ENCODE data around the gene GSN. TPM values are rescaled to one million over a fixed set of nuclear protein-coding genes. Genes with fewer than 3 reads are reported as not detected.
A peak's percentile ranks its signal among the peaks of the same experiment; 100 is the strongest.

The GSN gene
- total RNA-seq, 1 donor from 2014 or later, result 342 TPM

GRCh38 chr9:121300283-121301119 lies 32.5 kb downstream of the GSN start:
- Histone ChIP-seq H3K36me3 (ENCODE audit: control insufficient read depth in 3 of 3, insufficient read depth in 3 of 3, low read length in 3 of 3) (peaks cover 35 to 38% (median 36%) of the 10 kb centered on the region in 3 donors), H3K9me3 (ENCODE audit: control insufficient read depth in 3 of 3, low read length in 3 of 3) (no peaks in the 10 kb centered on the region), H3K27me3 (ENCODE audit: control insufficient read depth in 3 of 3, insufficient read depth in 3 of 3, low read length in 3 of 3) (no peaks in the 10 kb centered on the region), H3K27ac (ENCODE audit: low read depth, low read length) (peak overlapping the region; percentile 57), H3K4me1 (ENCODE audit: control insufficient read depth in 3 of 3, insufficient read depth in 3 of 3, low read length in 3 of 3) (peaks cover 80 to 89% (median 86%) of the 10 kb centered on the region in 3 donors), H3K9ac (ENCODE audit: low read depth in 1 of 3, low read length in 3 of 3) (peak overlapping the region; percentile 68 to 85 (median 79)), H3K4me3 (ENCODE audit: low read length in 3 of 3) (peak overlapping the region; percentile 66 to 90 (median 77))

DNA sequence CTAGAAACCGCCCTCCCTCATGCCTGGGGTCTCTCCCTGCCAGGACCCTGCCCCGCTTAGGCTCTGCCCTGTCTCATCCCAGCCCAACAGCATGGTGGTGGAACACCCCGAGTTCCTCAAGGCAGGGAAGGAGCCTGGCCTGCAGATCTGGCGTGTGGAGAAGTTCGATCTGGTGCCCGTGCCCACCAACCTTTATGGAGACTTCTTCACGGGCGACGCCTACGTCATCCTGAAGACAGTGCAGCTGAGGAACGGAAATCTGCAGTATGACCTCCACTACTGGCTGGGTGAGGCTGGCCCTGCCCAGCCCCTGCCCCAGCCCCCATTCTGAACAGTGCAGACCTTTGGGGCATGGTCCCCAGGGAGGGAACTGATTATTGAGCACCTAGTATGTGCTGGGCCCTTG lies 33.9 kb downstream of the GSN start:
- Histone ChIP-seq H3K36me3 (ENCODE audit: control insufficient read depth in 3 of 3, insufficient read depth in 3 of 3, low read length in 3 of 3) (peaks cover 41 to 44% (median 41%) of the 10 kb centered on the region in 3 donors), H3K9ac (ENCODE audit: low read depth in 1 of 3, low read length in 3 of 3) (peak overlapping the region in 2 of 3 donors; percentile 8 to 64), H3K4me1 (ENCODE audit: control insufficient read depth in 3 of 3, insufficient read depth in 3 of 3, low read length in 3 of 3) (peaks cover 68 to 83% (median 75%) of the 10 kb centered on the region in 3 donors), H3K4me3 (ENCODE audit: low read length in 3 of 3) (peak overlapping the region; percentile 1 to 90 (median 65)), H3K9me3 (ENCODE audit: control insufficient read depth in 3 of 3, low read length in 3 of 3) (no peaks in the 10 kb centered on the region), H3K27me3 (ENCODE audit: control insufficient read depth in 3 of 3, insufficient read depth in 3 of 3, low read length in 3 of 3) (no peaks in the 10 kb centered on the region), H3K27ac (ENCODE audit: low read depth, low read length) (no peak overlapping the region)

DNA sequence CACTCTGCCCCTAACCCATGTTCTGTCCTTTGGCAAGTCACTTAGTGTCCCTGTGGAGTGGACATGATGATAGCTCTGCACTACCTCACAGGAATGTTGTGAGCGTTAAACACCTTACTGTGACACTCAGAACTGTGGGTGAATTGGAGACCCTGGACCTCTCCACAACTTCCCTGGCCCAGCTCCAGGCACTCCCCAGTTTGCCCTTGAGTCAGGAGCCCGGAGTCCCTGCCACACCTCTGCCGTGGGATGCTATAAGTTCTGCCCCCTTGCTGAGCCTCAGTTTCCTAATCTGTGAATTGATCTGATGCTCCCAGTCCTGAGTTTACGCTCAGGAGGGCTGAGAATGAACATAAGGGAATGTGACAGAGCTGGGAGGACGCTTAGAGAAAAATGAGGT lies 34.4 kb downstream of the GSN start:
- Histone ChIP-seq H3K36me3 (ENCODE audit: control insufficient read depth in 3 of 3, insufficient read depth in 3 of 3, low read length in 3 of 3) (peaks cover 41 to 46% (median 43%) of the 10 kb centered on the region in 3 donors), H3K9me3 (ENCODE audit: control insufficient read depth in 3 of 3, low read length in 3 of 3) (no peaks in the 10 kb centered on the region), H3K9ac (ENCODE audit: low read depth in 1 of 3, low read length in 3 of 3) (peak overlapping the region in 2 of 3 donors; percentile 35 to 64), H3K4me1 (ENCODE audit: control insufficient read depth in 3 of 3, insufficient read depth in 3 of 3, low read length in 3 of 3) (peaks cover 68 to 80% (median 75%) of the 10 kb centered on the region in 3 donors), H3K27ac (ENCODE audit: low read depth, low read length) (no peak overlapping the region), H3K27me3 (ENCODE audit: control insufficient read depth in 3 of 3, insufficient read depth in 3 of 3, low read length in 3 of 3) (no peaks in the 10 kb centered on the region), H3K4me3 (ENCODE audit: low read length in 3 of 3) (peak overlapping the region; percentile 1 to 90 (median 65))

DNA sequence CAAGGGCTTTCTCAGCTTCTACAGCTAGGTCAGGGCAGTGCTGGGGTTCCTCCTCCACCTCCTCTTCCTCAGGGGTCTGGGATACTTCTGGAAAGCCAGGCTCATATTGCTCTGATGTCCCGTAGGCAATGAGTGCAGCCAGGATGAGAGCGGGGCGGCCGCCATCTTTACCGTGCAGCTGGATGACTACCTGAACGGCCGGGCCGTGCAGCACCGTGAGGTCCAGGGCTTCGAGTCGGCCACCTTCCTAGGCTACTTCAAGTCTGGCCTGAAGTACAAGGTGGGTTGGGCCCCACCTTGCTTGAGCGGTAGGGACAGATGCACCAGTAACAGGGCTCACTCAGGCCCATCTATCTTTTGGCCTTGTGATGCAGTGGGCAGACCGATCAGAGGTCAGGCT lies 34.8 kb downstream of the GSN start:
- no peak overlapping the region for H3K27ac ChIP-seq (ENCODE audit: low read depth, low read length)
- H3K36me3 ChIP-seq (ENCODE audit: control insufficient read depth in 3 of 3, insufficient read depth in 3 of 3, low read length in 3 of 3), result peaks cover 45 to 51% (median 48%) of the 10 kb centered on the region in 3 donors
- no peaks in the 10 kb centered on the region for H3K9me3 ChIP-seq (ENCODE audit: control insufficient read depth in 3 of 3, low read length in 3 of 3)
- peak overlapping the region in 1 of 3 donors; percentile 68 for H3K9ac ChIP-seq (ENCODE audit: low read depth in 1 of 3, low read length in 3 of 3)
- H3K4me1 ChIP-seq (ENCODE audit: control insufficient read depth in 3 of 3, insufficient read depth in 3 of 3, low read length in 3 of 3), result peaks cover 72 to 78% (median 74%) of the 10 kb centered on the region in 3 donors
- H3K4me3 ChIP-seq (ENCODE audit: low read length in 3 of 3), result peak overlapping the region; percentile 1 to 41 (median 19)
- no peaks in the 10 kb centered on the region for H3K27me3 ChIP-seq (ENCODE audit: control insufficient read depth in 3 of 3, insufficient read depth in 3 of 3, low read length in 3 of 3)

- H3K4me3 ChIP-seq (ENCODE audit: low read length in 3 of 3), result peak overlapping the region in 2 of 3 donors; percentile 49 to 55
- H3K27ac ChIP-seq (ENCODE audit: low read depth, low read length), result no peak overlapping the region
- H3K27me3 ChIP-seq (ENCODE audit: control insufficient read depth in 3 of 3, insufficient read depth in 3 of 3, low read length in 3 of 3), result no peaks in the 10 kb centered on the region
- no peaks in the 10 kb centered on the region for H3K9me3 ChIP-seq (ENCODE audit: control insufficient read depth in 3 of 3, low read length in 3 of 3)
- H3K4me1 ChIP-seq (ENCODE audit: control insufficient read depth in 3 of 3, insufficient read depth in 3 of 3, low read length in 3 of 3), result peaks cover 64 to 73% (median 64%) of the 10 kb centered on the region in 3 donors
- peaks cover 54 to 60% (median 55%) of the 10 kb centered on the region in 3 donors for H3K36me3 ChIP-seq (ENCODE audit: control insufficient read depth in 3 of 3, insufficient read depth in 3 of 3, low read length in 3 of 3)
- H3K9ac ChIP-seq (ENCODE audit: low read depth in 1 of 3, low read length in 3 of 3), result peak overlapping the region in 1 of 3 donors; percentile 68
Measured at GRCh38 chr9:121303456-121304451, 35.8 kb downstream of the GSN start.

DNA sequence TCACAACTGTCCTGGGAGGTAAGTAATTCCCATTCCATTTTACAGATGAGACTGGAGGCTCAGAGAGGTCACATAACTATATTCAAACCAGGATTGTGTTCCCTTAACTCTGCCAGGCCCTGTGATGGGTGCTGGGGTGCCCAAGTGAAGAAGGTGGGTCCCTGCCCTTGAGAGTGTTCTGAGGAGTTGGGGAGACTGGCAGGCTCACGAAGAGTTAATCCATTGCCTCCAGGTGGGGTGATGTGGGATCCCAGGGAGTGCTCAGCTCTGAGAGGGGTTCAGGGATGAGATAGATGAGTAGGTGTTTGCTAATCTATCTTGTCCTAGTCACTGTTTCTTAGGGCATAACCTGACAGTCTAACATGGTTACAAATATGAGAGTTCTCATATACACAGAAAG lies 36.7 kb downstream of the GSN start:
- Histone ChIP-seq H3K9me3 (ENCODE audit: control insufficient read depth in 3 of 3, low read length in 3 of 3) (no peaks in the 10 kb centered on the region), H3K4me3 (ENCODE audit: low read length in 3 of 3) (peak overlapping the region in 1 of 3 donors; percentile 49), H3K4me1 (ENCODE audit: control insufficient read depth in 3 of 3, insufficient read depth in 3 of 3, low read length in 3 of 3) (peaks cover 57 to 71% (median 58%) of the 10 kb centered on the region in 3 donors), H3K36me3 (ENCODE audit: control insufficient read depth in 3 of 3, insufficient read depth in 3 of 3, low read length in 3 of 3) (peaks cover 57 to 67% (median 58%) of the 10 kb centered on the region in 3 donors), H3K27ac (ENCODE audit: low read depth, low read length) (no peak overlapping the region), H3K9ac (ENCODE audit: low read depth in 1 of 3, low read length in 3 of 3) (peak overlapping the region in 1 of 3 donors; percentile 34), H3K27me3 (ENCODE audit: control insufficient read depth in 3 of 3, insufficient read depth in 3 of 3, low read length in 3 of 3) (no peaks in the 10 kb centered on the region)

DNA sequence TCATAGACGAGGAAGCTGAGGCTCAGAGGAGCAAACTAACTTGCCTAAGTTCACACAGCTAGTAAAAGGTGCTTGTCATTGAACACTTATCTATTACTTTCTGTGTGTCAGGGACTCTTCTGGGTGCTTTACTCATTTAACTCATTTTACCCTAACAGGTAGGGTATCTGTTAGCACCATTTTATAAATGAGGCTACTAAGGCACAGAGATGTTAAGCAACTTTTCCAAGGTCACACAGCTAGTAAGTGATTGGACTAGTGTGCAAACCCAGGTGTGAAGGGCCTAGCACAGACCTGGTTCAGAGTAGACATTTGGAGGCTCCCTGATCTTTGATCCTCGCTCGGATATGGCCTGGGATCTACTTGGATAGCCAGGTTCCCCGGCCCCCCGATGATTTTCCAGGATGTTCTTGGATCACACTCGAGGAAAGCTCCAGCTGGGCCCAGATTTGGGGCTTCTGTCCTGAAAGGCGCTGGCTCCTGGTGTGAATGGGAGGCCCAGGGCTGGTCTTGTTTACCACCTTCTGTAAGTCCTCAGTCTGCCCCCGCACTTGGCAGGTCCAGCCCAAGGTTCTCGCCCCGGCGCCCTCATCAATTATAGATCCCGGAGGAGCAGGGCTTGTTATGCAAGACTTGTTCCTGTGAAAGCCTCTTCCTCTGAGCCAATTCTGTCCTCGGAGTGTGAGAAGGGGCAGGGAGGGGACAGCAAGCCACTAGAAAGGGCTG lies 37.5 kb downstream of the GSN start:
- Histone ChIP-seq H3K9ac (ENCODE audit: low read depth in 1 of 3, low read length in 3 of 3) (peak overlapping the region in 1 of 3 donors; percentile 35), H3K36me3 (ENCODE audit: control insufficient read depth in 3 of 3, insufficient read depth in 3 of 3, low read length in 3 of 3) (peaks cover 58 to 74% (median 62%) of the 10 kb centered on the region in 3 donors), H3K4me1 (ENCODE audit: control insufficient read depth in 3 of 3, insufficient read depth in 3 of 3, low read length in 3 of 3) (peaks cover 52 to 65% (median 53%) of the 10 kb centered on the region in 3 donors), H3K27me3 (ENCODE audit: control insufficient read depth in 3 of 3, insufficient read depth in 3 of 3, low read length in 3 of 3) (no peaks in the 10 kb centered on the region), H3K27ac (ENCODE audit: low read depth, low read length) (peak overlapping the region; percentile 12), H3K9me3 (ENCODE audit: control insufficient read depth in 3 of 3, low read length in 3 of 3) (no peaks in the 10 kb centered on the region), H3K4me3 (ENCODE audit: low read length in 3 of 3) (peak overlapping the region in 1 of 3 donors; percentile 49)

DNA sequence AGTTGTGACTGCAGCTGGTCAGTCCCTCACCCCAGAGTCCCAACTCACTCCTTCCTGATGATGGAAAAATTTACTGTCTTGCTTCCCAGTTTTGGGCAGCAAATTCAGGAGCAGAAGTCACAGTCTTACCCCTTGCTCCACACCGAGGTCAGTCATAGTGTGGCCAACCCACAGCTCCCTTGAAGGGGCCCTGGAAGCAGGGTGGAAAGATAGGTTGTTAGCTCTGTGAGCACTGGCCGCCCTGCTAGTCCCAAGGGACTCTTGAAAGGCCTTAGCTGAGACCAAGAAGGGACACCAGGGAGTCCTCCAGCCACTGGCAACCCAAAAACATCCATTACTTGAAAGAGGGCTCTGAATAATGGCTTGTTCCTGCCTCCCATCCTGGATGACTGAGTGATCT lies 40.0 kb downstream of the GSN start:
- H3K4me1 ChIP-seq (ENCODE audit: control insufficient read depth in 3 of 3, insufficient read depth in 3 of 3, low read length in 3 of 3), result peaks cover 29 to 44% (median 30%) of the 10 kb centered on the region in 3 donors
- H3K9me3 ChIP-seq (ENCODE audit: control insufficient read depth in 3 of 3, low read length in 3 of 3), result no peaks in the 10 kb centered on the region

GRCh38 chr9:121308765-121309164 lies 40.8 kb downstream of the GSN start:
- H3K9ac ChIP-seq (ENCODE audit: low read depth in 1 of 3, low read length in 3 of 3), result no peak overlapping the region
- H3K27ac ChIP-seq (ENCODE audit: low read depth, low read length), result no peak overlapping the region
- H3K36me3 ChIP-seq (ENCODE audit: control insufficient read depth in 3 of 3, insufficient read depth in 3 of 3, low read length in 3 of 3), result peaks cover 69 to 85% (median 74%) of the 10 kb centered on the region in 3 donors
- H3K4me1 ChIP-seq (ENCODE audit: control insufficient read depth in 3 of 3, insufficient read depth in 3 of 3, low read length in 3 of 3), result peaks cover 23 to 36% (median 24%) of the 10 kb centered on the region in 3 donors
- H3K27me3 ChIP-seq (ENCODE audit: control insufficient read depth in 3 of 3, insufficient read depth in 3 of 3, low read length in 3 of 3), result no peaks in the 10 kb centered on the region
- no peaks in the 10 kb centered on the region for H3K9me3 ChIP-seq (ENCODE audit: control insufficient read depth in 3 of 3, low read length in 3 of 3)
- no peak overlapping the region for H3K4me3 ChIP-seq (ENCODE audit: low read length in 3 of 3)

More for the DNA sequence above, 40.0 kb downstream of the GSN start:
- Histone ChIP-seq H3K4me3 (ENCODE audit: low read length in 3 of 3) (no peak overlapping the region), H3K27me3 (ENCODE audit: control insufficient read depth in 3 of 3, insufficient read depth in 3 of 3, low read length in 3 of 3) (no peaks in the 10 kb centered on the region), H3K9ac (ENCODE audit: low read depth in 1 of 3, low read length in 3 of 3) (no peak overlapping the region), H3K36me3 (ENCODE audit: control insufficient read depth in 3 of 3, insufficient read depth in 3 of 3, low read length in 3 of 3) (peaks cover 68 to 85% (median 74%) of the 10 kb centered on the region in 3 donors), H3K27ac (ENCODE audit: low read depth, low read length) (no peak overlapping the region)

Data from skeletal muscle tissue (tissue), 4 donors.